ENCODE measurements around the gene NOP53. TPM values are rescaled to one million over a fixed set of nuclear protein-coding genes. Genes with fewer than 3 reads are reported as not detected.
"Not testable (repeated sequence)": the region's sequence is repeated elsewhere in the genome, so short reads cannot be mapped to it uniquely, and the experiment has no call there.

The NOP53 gene
- total RNA-seq, 2 donors from 2014 or later = 143 to 243 TPM

GRCh38 chr19:47776568-47776967 is 31.2 kb downstream of the NOP53 start:
- peak overlapping the region in 1 of 2 donors; percentile 57 for H3K27ac ChIP-seq
- H3K4me3 ChIP-seq = no peak overlapping the region
- no peak for DNase-seq (ENCODE audit: low spot score)
- peaks cover 0 to 32% of the 10 kb centered on the region in 2 donors for H3K4me1 ChIP-seq
- H3K36me3 ChIP-seq = peaks cover 11% of the 10 kb centered on the region
- TF ChIP-seq CTCF (IDR thresholded peaks at IDR 0.05) = no peak
- H3K9me3 ChIP-seq = no peaks in the 10 kb centered on the region
- no peaks in the 10 kb centered on the region for H3K27me3 ChIP-seq

- Histone ChIP-seq H3K4me1 (peaks cover 0 to 41% of the 10 kb centered on the region in 2 donors), H3K27ac (peak overlapping the region; percentile 99), H3K4me3 (peak overlapping the region; percentile 92 to 96), H3K36me3 (peaks cover 18% of the 10 kb centered on the region)
- not testable (repeated sequence) for DNase-seq (ENCODE audit: low spot score); H3K27me3 ChIP-seq; H3K9me3 ChIP-seq
Measured at GRCh38 chr19:47777245-47778048, 32.1 kb downstream of the NOP53 start.

- Histone ChIP-seq H3K36me3 (peaks cover 26% of the 10 kb centered on the region), H3K27ac (peak within 1 kb of the TSS; percentile 99), H3K4me3 (peak within 1 kb of the TSS; percentile 92 to 96), H3K9me3 (no peaks in the 10 kb centered on the region), H3K27me3 (no peaks in the 10 kb centered on the region), H3K4me1 (peaks cover 0 to 45% of the 10 kb centered on the region in 2 donors)
- DNase-seq (ENCODE audit: low spot score) = peak; percentile 68
- no peak for TF ChIP-seq CTCF (IDR thresholded peaks at IDR 0.05)
Measured at GRCh38 chr19:47778049-47778953, 33.0 kb downstream of the NOP53 start, which contains the start of gene SELENOW. Gene SELENOW, plus strand, starts transcription at chr19:47778703. Its CDS starts 83 bp downstream, at chr19:47778786.

- Histone ChIP-seq H3K9me3 (no peaks in the 10 kb centered on the region), H3K4me1 (peaks cover 0 to 45% of the 10 kb centered on the region in 2 donors), H3K36me3 (peaks cover 33% of the 10 kb centered on the region), H3K27me3 (no peaks in the 10 kb centered on the region), H3K27ac (peak overlapping the region; percentile 99), H3K4me3 (peak overlapping the region; percentile 92 to 96)
- no peak for TF ChIP-seq CTCF (IDR thresholded peaks at IDR 0.05)
- peak; percentile 60 for DNase-seq (ENCODE audit: low spot score)
Measured at GRCh38 chr19:47778954-47779351, 33.6 kb downstream of the NOP53 start.

GRCh38 chr19:47779524-47780214 is 34.3 kb downstream of the NOP53 start:
- TF ChIP-seq CTCF (IDR thresholded peaks at IDR 0.05) = no peak
- H3K27ac ChIP-seq = peak overlapping the region; percentile 99
- peaks cover 0 to 45% of the 10 kb centered on the region in 2 donors for H3K4me1 ChIP-seq
- H3K4me3 ChIP-seq = peak overlapping the region; percentile 92 to 96
- DNase-seq (ENCODE audit: low spot score) = no peak
- H3K36me3 ChIP-seq = peaks cover 40% of the 10 kb centered on the region
- no peaks in the 10 kb centered on the region for H3K9me3 ChIP-seq
- no peaks in the 10 kb centered on the region for H3K27me3 ChIP-seq
